Measurements from ENCODE around the gene ATN1. TPM values are rescaled to one million over a fixed set of nuclear protein-coding genes. Genes with fewer than 3 reads are reported as not detected.

Gene ATN1
- total RNA-seq, 2 donors from 2014 or later = 75.3 to 83.1 TPM

- intact Hi-C loops (cut with DNase I) = no loop called here
These were observed 24.5 kb downstream of the ATN1 start for GRCh38 chr12:6952121-6952862.

GRCh38 chr12:6952863-6953441 is 25.2 kb downstream of the ATN1 start:
- intact Hi-C loops (cut with DNase I) = no loop called here
- no peak for ATAC-seq
- no peak for DNase-seq

More at GRCh38 chr12:6952121-6952862, 24.5 kb downstream of the ATN1 start:
- DNase-seq (no peak), ATAC-seq (no peak)

- ATAC-seq = peak; percentile 54 to 63
These were observed 25.9 kb downstream of the ATN1 start for GRCh38 chr12:6953442-6954315.

GRCh38 chr12:6954316-6955107 is 26.8 kb downstream of the ATN1 start:
- no peak for DNase-seq
- intact Hi-C loops (cut with DNase I) = no loop called here
- no peak for ATAC-seq

More at GRCh38 chr12:6953442-6954315, 25.9 kb downstream of the ATN1 start:
- peak; percentile 53 for DNase-seq
- intact Hi-C loops (cut with DNase I) = no loop called here

- DNase-seq (no peak), ATAC-seq (no peak)
- intact Hi-C loops (cut with DNase I) = no loop called here
These were observed 27.6 kb downstream of the ATN1 start for GRCh38 chr12:6955108-6956020.

- DNase-seq (no peak), ATAC-seq (no peak)
- intact Hi-C loops (cut with DNase I) = no loop called here
These were observed 28.4 kb downstream of the ATN1 start for GRCh38 chr12:6956021-6956727.

- ATAC-seq (no peak), DNase-seq (no peak)
- intact Hi-C loops (cut with DNase I) = no loop called here
These were observed 29.5 kb downstream of the ATN1 start for GRCh38 chr12:6957151-6957701.

- no peak for DNase-seq
- intact Hi-C loops (cut with DNase I) = no loop called here
- ATAC-seq = no peak
These were observed 30.2 kb downstream of the ATN1 start for GRCh38 chr12:6957741-6958608.

- intact Hi-C loops (cut with DNase I) = no loop called here
- ATAC-seq (no peak), DNase-seq (no peak)
These were observed 30.9 kb downstream of the ATN1 start for GRCh38 chr12:6958609-6959057.

GRCh38 chr12:6959058-6959804 is 31.5 kb downstream of the ATN1 start:
- ATAC-seq (peak; percentile 17 to 25), DNase-seq (peak; percentile 34)

GRCh38 chr12:6959805-6960592 is 32.2 kb downstream of the ATN1 start:
- no peak for ATAC-seq
- peak; percentile 25 for DNase-seq
- intact Hi-C loops (cut with DNase I) = loop anchor here in 1 of 2 donors (2.0 kb wide), 1 partner anchor 15 kb away; the partner anchor contains the start of gene C12orf57

More at GRCh38 chr12:6959058-6959804, 31.5 kb downstream of the ATN1 start:
- intact Hi-C loops (cut with DNase I) = no loop called here

- intact Hi-C loops (cut with DNase I) = loop anchor here in 1 of 2 donors (2.0 kb wide), 1 partner anchor 16 kb away; the partner anchor contains the start of gene C12orf57
- ATAC-seq (no peak), DNase-seq (no peak)
These were observed 33.0 kb downstream of the ATN1 start for GRCh38 chr12:6960593-6961277.

GRCh38 chr12:6961278-6961694 is 33.5 kb downstream of the ATN1 start:
- intact Hi-C loops (cut with DNase I) = loop anchor here in 1 of 2 donors (2.0 kb wide), 1 partner anchor 16 kb away; the partner anchor contains the start of gene C12orf57
- peak; percentile 75 for DNase-seq
- peak; percentile 32 to 45 for ATAC-seq

Measured in left cardiac atrium (tissue), 4 donors.